ENCODE data around the gene CNGA4.

DNA sequence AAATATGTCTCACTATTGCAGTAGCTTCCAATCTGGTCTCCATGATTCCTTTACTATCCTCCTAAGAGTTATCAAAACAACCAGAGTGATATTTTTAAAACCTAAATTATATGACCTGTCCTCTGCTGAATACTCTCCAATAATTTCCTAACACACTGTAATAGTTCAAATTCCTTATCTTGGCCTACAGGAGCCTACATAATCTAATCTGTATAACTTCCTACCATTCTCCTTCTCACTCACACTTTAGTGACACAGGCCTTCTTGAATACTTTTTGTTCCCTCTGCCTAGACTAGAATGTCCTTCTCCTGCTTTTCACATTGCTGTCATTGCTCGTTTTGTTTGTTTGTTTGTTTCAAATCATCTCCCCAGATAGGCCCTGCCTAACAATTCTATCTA, 13.9 kb upstream of the CNGA4 start:
- TF ChIP-seq, protein P1, sequence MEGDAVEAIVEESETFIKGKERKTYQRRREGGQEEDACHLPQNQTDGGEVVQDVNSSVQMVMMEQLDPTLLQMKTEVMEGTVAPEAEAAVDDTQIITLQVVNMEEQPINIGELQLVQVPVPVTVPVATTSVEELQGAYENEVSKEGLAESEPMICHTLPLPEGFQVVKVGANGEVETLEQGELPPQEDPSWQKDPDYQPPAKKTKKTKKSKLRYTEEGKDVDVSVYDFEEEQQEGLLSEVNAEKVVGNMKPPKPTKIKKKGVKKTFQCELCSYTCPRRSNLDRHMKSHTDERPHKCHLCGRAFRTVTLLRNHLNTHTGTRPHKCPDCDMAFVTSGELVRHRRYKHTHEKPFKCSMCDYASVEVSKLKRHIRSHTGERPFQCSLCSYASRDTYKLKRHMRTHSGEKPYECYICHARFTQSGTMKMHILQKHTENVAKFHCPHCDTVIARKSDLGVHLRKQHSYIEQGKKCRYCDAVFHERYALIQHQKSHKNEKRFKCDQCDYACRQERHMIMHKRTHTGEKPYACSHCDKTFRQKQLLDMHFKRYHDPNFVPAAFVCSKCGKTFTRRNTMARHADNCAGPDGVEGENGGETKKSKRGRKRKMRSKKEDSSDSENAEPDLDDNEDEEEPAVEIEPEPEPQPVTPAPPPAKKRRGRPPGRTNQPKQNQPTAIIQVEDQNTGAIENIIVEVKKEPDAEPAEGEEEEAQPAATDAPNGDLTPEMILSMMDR (IDR thresholded peaks at IDR 0.05): no peak
- no peak for TF ChIP-seq POLR2A (IDR thresholded peaks at IDR 0.05)
